Measurements from ENCODE around the gene NAA11.

The NAA11 gene

GRCh38 chr4:79357365-79357764, 31.5 kb upstream of the NAA11 start:
- no peak overlapping the region for H2BK15ac ChIP-seq (ENCODE audit: low read length)
- no CpG with 5 or more reads among the region's 8 CpGs for WGBS, 2 donors (ENCODE audit: extremely low coverage in 2 of 2, insufficient read length in 2 of 2, insufficient replicate concordance in 1 of 2)

GRCh38 chr4:79353075-79353474, 27.2 kb upstream of the NAA11 start:
- Histone ChIP-seq H3K14ac (ENCODE audit: low read length) (no peak overlapping the region), H4K8ac (ENCODE audit: low read depth, low read length) (no peak overlapping the region), H2BK15ac (ENCODE audit: low read length) (no peak overlapping the region), H3K4me2 (ENCODE audit: insufficient read depth, low read length, poor library complexity, severe bottlenecking) (no peak overlapping the region), H3K9me3 (replicated peaks in 1 of 2; ENCODE audit: control insufficient read depth in 2 of 2, insufficient read depth in 1 of 2, low read depth in 1 of 2, low read length in 2 of 2) (no peaks in the 10 kb centered on the region), H3K27me3 (ENCODE audit: control insufficient read depth in 3 of 3, insufficient read depth in 3 of 3, low read depth in 1 of 3, low read length in 3 of 3) (no peaks in the 10 kb centered on the region), H2AK5ac (ENCODE audit: low read depth, low read length) (no peak overlapping the region), H3K4me3 (ENCODE audit: low read length in 2 of 2) (no peak overlapping the region), H2BK5ac (ENCODE audit: low read length) (no peak overlapping the region), H3K23ac (ENCODE audit: low read depth, low read length, poor library complexity) (no peak overlapping the region), H3K36me3 (replicated peaks in 1 of 2; ENCODE audit: control insufficient read depth in 2 of 2, insufficient read depth in 2 of 2, low read length in 2 of 2) (no peaks in the 10 kb centered on the region), H4K91ac (ENCODE audit: low read depth, low read length, poor library complexity) (no peak overlapping the region), H2AFZ (ENCODE audit: low read length) (peak overlapping the region; percentile 11), H3K4ac (ENCODE audit: low read length) (no peak overlapping the region), H2BK12ac (ENCODE audit: low read length) (no peak overlapping the region), H3K79me1 (ENCODE audit: low read depth, low read length) (no peaks in the 10 kb centered on the region), H3K27ac (replicated peaks; ENCODE audit: low read length) (no peak overlapping the region), H3K18ac (ENCODE audit: low read length) (no peak overlapping the region), H3K9ac (ENCODE audit: low read depth, low read length, poor library complexity) (no peak overlapping the region), H2BK120ac (ENCODE audit: low read depth, low read length) (no peak overlapping the region), H3K4me1 (ENCODE audit: control insufficient read depth in 2 of 2, insufficient read depth in 1 of 2, low read depth in 1 of 2, low read length in 2 of 2) (no peaks in the 10 kb centered on the region)
- DNase-seq (ENCODE audit: low spot score): no peak
- no CpG with 5 or more reads among the region's 1 CpG for WGBS, 2 donors (ENCODE audit: extremely low coverage in 2 of 2, insufficient read length in 2 of 2, insufficient replicate concordance in 1 of 2)

More at GRCh38 chr4:79357365-79357764, 31.5 kb upstream of the NAA11 start:
- no peak overlapping the region for H3K18ac ChIP-seq (ENCODE audit: low read length)
- no peak overlapping the region for H2BK120ac ChIP-seq (ENCODE audit: low read depth, low read length)
- H4K8ac ChIP-seq (ENCODE audit: low read depth, low read length): no peak overlapping the region
- no peak overlapping the region for H4K91ac ChIP-seq (ENCODE audit: low read depth, low read length, poor library complexity)
- H2BK5ac ChIP-seq (ENCODE audit: low read length): no peak overlapping the region
- H3K14ac ChIP-seq (ENCODE audit: low read length): no peak overlapping the region
- no peak overlapping the region for H3K4me2 ChIP-seq (ENCODE audit: insufficient read depth, low read length, poor library complexity, severe bottlenecking)
- no peak overlapping the region for H3K9ac ChIP-seq (ENCODE audit: low read depth, low read length, poor library complexity)
- H3K27me3 ChIP-seq (ENCODE audit: control insufficient read depth in 3 of 3, insufficient read depth in 3 of 3, low read depth in 1 of 3, low read length in 3 of 3): no peaks in the 10 kb centered on the region
- no peak overlapping the region for H3K27ac ChIP-seq (replicated peaks; ENCODE audit: low read length)
- H3K36me3 ChIP-seq (replicated peaks in 1 of 2; ENCODE audit: control insufficient read depth in 2 of 2, insufficient read depth in 2 of 2, low read length in 2 of 2): no peaks in the 10 kb centered on the region
- no peak overlapping the region for H3K4ac ChIP-seq (ENCODE audit: low read length)
- H2BK12ac ChIP-seq (ENCODE audit: low read length): no peak overlapping the region
- H3K4me3 ChIP-seq (ENCODE audit: low read length in 2 of 2): no peak overlapping the region
- no peaks in the 10 kb centered on the region for H3K9me3 ChIP-seq (replicated peaks in 1 of 2; ENCODE audit: control insufficient read depth in 2 of 2, insufficient read depth in 1 of 2, low read depth in 1 of 2, low read length in 2 of 2)
- H2AFZ ChIP-seq (ENCODE audit: low read length): no peak overlapping the region
- H3K23ac ChIP-seq (ENCODE audit: low read depth, low read length, poor library complexity): no peak overlapping the region
- no peak for DNase-seq (ENCODE audit: low spot score)
- no peak overlapping the region for H2AK5ac ChIP-seq (ENCODE audit: low read depth, low read length)
- no peaks in the 10 kb centered on the region for H3K79me1 ChIP-seq (ENCODE audit: low read depth, low read length)
- no peaks in the 10 kb centered on the region for H3K4me1 ChIP-seq (ENCODE audit: control insufficient read depth in 2 of 2, insufficient read depth in 1 of 2, low read depth in 1 of 2, low read length in 2 of 2)

- Histone ChIP-seq H3K4me1 (ENCODE audit: control insufficient read depth in 2 of 2, insufficient read depth in 1 of 2, low read depth in 1 of 2, low read length in 2 of 2) (no peaks in the 10 kb centered on the region), H3K14ac (ENCODE audit: low read length) (no peak overlapping the region), H2BK5ac (ENCODE audit: low read length) (no peak overlapping the region), H3K4me3 (ENCODE audit: low read length in 2 of 2) (no peak overlapping the region), H3K23ac (ENCODE audit: low read depth, low read length, poor library complexity) (no peak overlapping the region), H3K4ac (ENCODE audit: low read length) (no peak overlapping the region), H3K27ac (replicated peaks; ENCODE audit: low read length) (no peak overlapping the region), H2BK15ac (ENCODE audit: low read length) (no peak overlapping the region), H3K9me3 (replicated peaks in 1 of 2; ENCODE audit: control insufficient read depth in 2 of 2, insufficient read depth in 1 of 2, low read depth in 1 of 2, low read length in 2 of 2) (peaks cover 0 to 2% of the 10 kb centered on the region in 2 donors), H2AFZ (ENCODE audit: low read length) (no peak overlapping the region), H3K9ac (ENCODE audit: low read depth, low read length, poor library complexity) (no peak overlapping the region), H4K91ac (ENCODE audit: low read depth, low read length, poor library complexity) (no peak overlapping the region), H3K18ac (ENCODE audit: low read length) (no peak overlapping the region), H4K8ac (ENCODE audit: low read depth, low read length) (no peak overlapping the region), H3K27me3 (ENCODE audit: control insufficient read depth in 3 of 3, insufficient read depth in 3 of 3, low read depth in 1 of 3, low read length in 3 of 3) (no peaks in the 10 kb centered on the region), H2AK5ac (ENCODE audit: low read depth, low read length) (no peak overlapping the region), H2BK12ac (ENCODE audit: low read length) (no peak overlapping the region), H3K36me3 (replicated peaks in 1 of 2; ENCODE audit: control insufficient read depth in 2 of 2, insufficient read depth in 2 of 2, low read length in 2 of 2) (no peaks in the 10 kb centered on the region), H3K79me1 (ENCODE audit: low read depth, low read length) (no peaks in the 10 kb centered on the region), H2BK120ac (ENCODE audit: low read depth, low read length) (no peak overlapping the region), H3K4me2 (ENCODE audit: insufficient read depth, low read length, poor library complexity, severe bottlenecking) (no peak overlapping the region)
- no peak for DNase-seq (ENCODE audit: low spot score)
- no CpG with 5 or more reads among the region's 2 CpGs for WGBS, 2 donors (ENCODE audit: extremely low coverage in 2 of 2, insufficient read length in 2 of 2, insufficient replicate concordance in 1 of 2)
Observed at GRCh38 chr4:79348405-79348804, 22.5 kb upstream of the NAA11 start.

- Histone ChIP-seq H2AFZ (ENCODE audit: low read length) (no peak overlapping the region), H4K91ac (ENCODE audit: low read depth, low read length, poor library complexity) (no peak overlapping the region), H3K36me3 (replicated peaks in 1 of 2; ENCODE audit: control insufficient read depth in 2 of 2, insufficient read depth in 2 of 2, low read length in 2 of 2) (no peaks in the 10 kb centered on the region), H3K27me3 (ENCODE audit: control insufficient read depth in 3 of 3, insufficient read depth in 3 of 3, low read depth in 1 of 3, low read length in 3 of 3) (no peaks in the 10 kb centered on the region), H3K9me3 (replicated peaks in 1 of 2; ENCODE audit: control insufficient read depth in 2 of 2, insufficient read depth in 1 of 2, low read depth in 1 of 2, low read length in 2 of 2) (peaks cover 0 to 6% of the 10 kb centered on the region in 2 donors), H3K14ac (ENCODE audit: low read length) (no peak overlapping the region), H2BK120ac (ENCODE audit: low read depth, low read length) (no peak overlapping the region), H3K4me3 (ENCODE audit: low read length in 2 of 2) (no peak overlapping the region), H3K79me1 (ENCODE audit: low read depth, low read length) (no peaks in the 10 kb centered on the region), H2BK15ac (ENCODE audit: low read length) (no peak overlapping the region), H3K4me2 (ENCODE audit: insufficient read depth, low read length, poor library complexity, severe bottlenecking) (no peak overlapping the region), H2BK5ac (ENCODE audit: low read length) (no peak overlapping the region), H2AK5ac (ENCODE audit: low read depth, low read length) (no peak overlapping the region), H3K27ac (replicated peaks; ENCODE audit: low read length) (no peak overlapping the region), H4K8ac (ENCODE audit: low read depth, low read length) (no peak overlapping the region), H3K9ac (ENCODE audit: low read depth, low read length, poor library complexity) (no peak overlapping the region), H3K18ac (ENCODE audit: low read length) (no peak overlapping the region), H3K23ac (ENCODE audit: low read depth, low read length, poor library complexity) (no peak overlapping the region), H3K4me1 (ENCODE audit: control insufficient read depth in 2 of 2, insufficient read depth in 1 of 2, low read depth in 1 of 2, low read length in 2 of 2) (no peaks in the 10 kb centered on the region), H3K4ac (ENCODE audit: low read length) (no peak overlapping the region), H2BK12ac (ENCODE audit: low read length) (no peak overlapping the region)
- no peak for DNase-seq (ENCODE audit: low spot score)
- WGBS, 2 donors (ENCODE audit: extremely low coverage in 2 of 2, insufficient read length in 2 of 2, insufficient replicate concordance in 1 of 2): no CpG with 5 or more reads among the region's 3 CpGs
Observed at GRCh38 chr4:79341893-79342653, 16.2 kb upstream of the NAA11 start.

Measured in neuronal stem cell (in vitro differentiated cells).